ENCODE data around the gene CAMKV.
"Not testable (repeated sequence)": the region's sequence is repeated elsewhere in the genome, so short reads cannot be mapped to it uniquely, and the experiment has no call there.

CAMKV gene

DNA sequence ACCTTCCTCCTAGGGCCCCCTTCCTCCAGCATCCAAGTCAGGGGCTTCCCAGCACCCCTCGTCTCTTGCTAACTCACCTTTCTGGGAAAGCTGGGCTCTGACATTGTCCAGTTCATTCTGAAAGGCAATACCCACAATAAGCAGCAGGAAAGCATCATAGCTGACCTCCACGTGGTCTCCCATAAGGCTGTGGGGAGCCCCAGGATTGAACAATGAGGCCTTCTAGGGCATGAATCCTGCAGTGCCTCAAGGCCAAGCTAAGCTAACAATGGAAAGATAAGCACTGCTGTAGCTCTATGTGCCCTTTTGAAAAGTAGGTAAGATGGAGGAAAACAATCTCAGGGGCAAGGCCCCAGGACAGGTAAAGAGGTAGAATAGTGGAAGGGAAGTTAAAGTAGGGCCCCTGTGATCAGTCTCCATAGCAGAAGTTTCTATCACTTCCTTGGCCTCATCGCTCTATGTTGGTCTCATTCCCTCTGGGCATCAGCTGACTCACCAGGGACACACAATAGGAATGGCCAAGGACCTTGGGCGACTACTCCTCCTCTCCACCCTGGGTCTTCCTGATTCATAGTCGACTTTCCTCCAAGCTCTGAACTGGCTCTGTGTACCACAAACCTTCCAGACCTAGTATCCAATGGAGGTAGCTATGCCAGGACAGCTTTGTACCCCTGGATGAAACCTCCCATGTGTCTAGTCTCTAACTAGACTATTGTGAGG lies 25.1 kb downstream of the CAMKV start:
- no peak for DNase-seq

DNA sequence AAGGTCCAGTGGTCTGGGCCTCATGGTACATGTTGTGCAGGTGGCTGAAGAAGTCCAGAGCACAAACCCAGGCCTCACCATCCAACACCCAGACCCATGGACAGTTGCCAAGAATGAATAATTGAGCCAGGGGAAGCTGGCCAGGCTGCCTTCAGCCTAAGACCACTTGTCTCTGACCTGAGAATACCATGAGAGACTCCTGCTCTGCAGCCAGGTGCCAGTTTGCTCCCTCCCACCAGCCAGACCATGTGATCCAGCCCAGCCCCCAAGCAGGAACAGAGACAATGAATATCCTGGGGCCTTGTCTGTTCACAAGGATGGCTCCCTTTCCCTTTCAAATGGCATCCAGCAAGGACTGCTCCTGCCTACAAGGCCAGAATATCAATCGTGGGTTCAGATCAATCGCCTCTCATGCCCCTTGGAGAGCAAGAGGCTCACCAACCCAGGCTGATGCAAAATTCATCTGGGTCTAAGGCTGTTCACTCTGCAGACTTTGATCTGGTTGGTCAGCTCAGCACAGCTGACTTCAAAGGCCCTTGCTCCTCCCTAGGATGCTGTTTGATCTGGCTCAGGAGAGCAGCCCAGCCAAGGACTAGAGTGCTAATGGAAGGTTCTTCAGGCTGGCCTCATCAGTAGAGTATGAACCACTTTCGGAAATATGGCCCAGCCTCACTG lies 26.7 kb downstream of the CAMKV start:
- DNase-seq, result no peak

- no peak for DNase-seq
These were observed 27.9 kb downstream of the CAMKV start for GRCh38 chr3:49841806-49842205.

GRCh38 chr3:49841126-49841696 lies 28.5 kb downstream of the CAMKV start:
- peak; percentile 8 for DNase-seq

DNA sequence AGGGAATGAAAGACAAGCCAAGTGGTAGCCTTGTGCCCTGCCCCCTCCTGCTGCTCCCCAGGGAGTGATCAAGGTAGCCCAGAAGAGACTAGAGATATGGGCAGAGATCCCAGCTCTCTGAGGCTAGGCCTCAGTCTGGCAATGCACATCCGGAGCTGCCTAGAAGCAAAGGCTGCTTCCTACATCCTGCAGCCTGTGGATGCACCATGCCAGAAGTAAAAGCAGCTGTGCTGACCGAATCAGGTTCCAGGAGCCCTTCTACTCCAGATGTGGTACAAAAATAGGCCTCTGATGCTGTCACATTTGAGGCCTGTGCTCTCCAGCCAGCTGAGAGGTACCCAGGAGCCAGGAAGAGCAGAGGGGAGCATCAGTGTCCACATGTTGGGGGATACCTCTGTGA lies 29.3 kb downstream of the CAMKV start:
- no peak for DNase-seq

DNA sequence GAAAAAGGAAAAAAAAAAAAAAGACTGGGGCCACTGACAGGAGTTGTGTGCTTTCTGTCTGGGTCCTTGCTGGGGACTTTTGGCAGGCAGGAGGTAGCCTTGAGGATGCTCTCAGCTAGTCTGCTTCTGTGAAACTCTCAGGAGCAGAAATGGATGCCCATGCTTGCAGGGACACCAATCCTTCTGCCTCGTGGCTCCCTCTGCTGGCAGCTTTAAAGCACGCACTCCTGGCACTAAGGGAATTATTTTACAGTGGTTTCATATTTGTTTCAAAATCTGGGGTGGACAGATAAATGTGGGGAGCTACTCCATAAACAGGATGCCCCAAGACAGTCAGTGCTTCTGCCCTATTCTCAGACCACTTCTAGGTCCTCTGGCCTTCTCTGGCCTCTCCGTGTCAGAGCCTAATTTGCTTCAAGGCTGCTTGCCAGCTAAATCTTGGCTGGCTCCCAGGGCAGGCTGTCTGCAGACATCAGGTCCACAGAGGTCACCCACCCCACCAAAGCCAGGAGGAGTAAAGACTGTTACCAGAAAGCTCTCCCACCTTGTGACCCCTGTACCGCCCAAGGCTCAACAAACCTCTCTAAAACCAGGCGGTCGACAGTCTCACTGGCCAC lies 30.4 kb downstream of the CAMKV start:
- DNase-seq, result peak; percentile 10

DNA sequence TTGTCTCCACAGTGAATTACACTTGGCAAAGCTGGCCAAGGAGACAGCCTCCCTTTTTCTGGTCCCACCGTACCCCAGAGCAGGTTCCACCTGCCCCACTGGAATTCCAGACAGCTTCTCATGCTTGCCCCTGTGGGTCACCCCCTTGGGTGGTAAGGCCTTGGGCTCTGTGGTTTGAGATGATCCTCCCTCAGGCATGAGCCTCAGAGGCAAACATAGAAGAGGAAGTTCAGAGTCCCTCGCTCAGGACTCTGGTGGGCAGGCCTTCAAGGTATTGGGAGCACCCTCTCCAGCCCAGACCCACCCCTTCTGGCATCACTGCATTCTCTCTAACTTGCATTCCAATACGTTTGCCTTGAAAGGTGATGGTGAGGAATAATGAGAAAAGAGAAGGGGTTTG lies 38.4 kb downstream of the CAMKV start:
- no peak for DNase-seq

DNA sequence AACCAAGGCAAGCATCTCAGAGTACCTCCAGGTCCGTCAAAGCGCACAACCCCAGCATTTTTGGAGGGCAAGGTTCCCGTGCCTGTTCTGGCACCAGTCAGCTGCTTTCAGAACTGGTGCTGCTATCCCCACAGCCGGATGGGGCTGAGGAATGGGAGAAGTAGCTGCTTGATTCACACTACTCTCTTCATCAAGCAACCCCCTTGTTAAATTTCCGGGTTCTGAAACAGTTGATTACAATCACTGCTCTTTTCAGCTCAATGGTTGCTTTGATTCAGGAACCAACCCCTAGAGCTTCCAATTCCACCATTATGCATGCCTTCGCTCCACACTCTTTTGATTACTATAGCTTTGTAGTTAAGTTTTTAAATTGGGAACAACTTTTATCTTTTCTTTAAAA lies 43.7 kb downstream of the CAMKV start:
- no peak for DNase-seq

DNA sequence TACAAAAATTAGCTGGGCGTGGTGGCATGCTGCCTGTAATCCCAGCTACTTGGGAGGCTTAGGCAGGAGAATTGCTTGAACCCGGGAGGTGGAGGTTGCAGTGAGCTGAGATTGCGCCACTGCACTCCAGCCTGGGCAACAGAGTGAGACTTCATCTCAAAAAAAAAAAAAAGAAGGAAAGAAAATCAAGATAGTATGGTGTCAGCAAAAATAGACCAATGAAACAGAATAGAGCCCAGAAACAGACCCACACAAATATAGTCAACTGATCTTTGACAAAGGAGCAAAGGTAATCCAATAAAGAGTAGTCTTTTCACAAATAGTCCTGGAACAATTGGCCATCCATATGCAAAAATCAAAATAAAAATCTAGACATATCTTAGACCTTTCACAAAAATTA lies 46.6 kb downstream of the CAMKV start:
- DNase-seq, result not testable (repeated sequence)

GRCh38 chr3:49813497-49814174 lies 56.1 kb downstream of the CAMKV start, which contains the start of gene UBA7:
Gene UBA7, minus strand, starts transcription at chr3:49813953. Its CDS starts 166 bp downstream, at chr3:49813787.
- DNase-seq, result no peak

GRCh38 chr3:49812916-49813496 lies 56.7 kb downstream of the CAMKV start:
- no peak for DNase-seq
